Activated CD4-positive, alpha-beta T cell treated with anti-CD3 and anti-CD28 coated beads, Interleukin-2, amount 10 ng/mL, durations not matched to agents 7 days and 5 days (primary cell): ENCODE measurements around the gene UBL4A. TPM values are rescaled to one million over a fixed set of nuclear protein-coding genes. Genes with fewer than 3 reads are reported as not detected.
A peak's percentile ranks its signal among the peaks of the same experiment; 100 is the strongest.

Experiments
- CTCF ChIA-PET: fragments of 350-600 bp; sonication (Branson Sonifier 250); formaldehyde crosslinking; loops from one replicate; lab custom pipeline; 2021; ENCODE audit warnings: antibody characterized with exemption; lab: Charles Lee
- POLR2A ChIA-PET: fragments of 350-600 bp; sonication (Branson Sonifier 250); formaldehyde crosslinking; loops from one replicate; lab custom pipeline; 2021; ENCODE audit warnings: antibody characterized with exemption; lab: Charles Lee
- DNase-seq: peaks from one replicate; pipeline ENCODE4 v3.0.0-alpha.2; 2020
- H3K27ac Mint-ChIP-seq: one replicate; pipeline ENCODE4 v1.8.0; 2021; ENCODE audit warnings: mild to moderate bottlenecking, moderate library complexity, mixed read lengths
- H3K27me3 Mint-ChIP-seq: one replicate; pipeline ENCODE4 v1.8.0; 2021; ENCODE audit warnings: mixed read lengths
- H3K36me3 Mint-ChIP-seq: one replicate; pipeline ENCODE4 v1.8.0; 2021; ENCODE audit warnings: low read depth, mixed read lengths
- H3K4me1 Mint-ChIP-seq: one replicate; pipeline ENCODE4 v1.8.0; 2021; ENCODE audit warnings: mixed read lengths
- H3K4me3 Mint-ChIP-seq: one replicate; pipeline ENCODE4 v1.8.0; 2021; ENCODE audit warnings: mild to moderate bottlenecking, moderate library complexity, mixed read lengths
- H3K9me3 Mint-ChIP-seq: one replicate; pipeline ENCODE4 v1.8.0; 2021; ENCODE audit warnings: mixed read lengths
- total RNA-seq, 2 experiments: library from RNA; stranded (reverse); gene quantifications; one replicate each; pipeline ENCODE4 v1.2.3, GENCODE V29; 2021

Gene UBL4A
- total RNA-seq, 2 experiments from 2014 or later, result 46.4 to 47.3 TPM

GRCh38 chrX:154486052-154486395 lies 391 bp downstream of the UBL4A start:
- peaks cover 9% of the 10 kb centered on the region for H3K36me3 Mint-ChIP-seq
- ChIA-PET CTCF (interaction anchor here (1.3 kb wide), 1 partner anchor 20 kb away, joined by 3 read pairs; no protein-coding TSS in a partner anchor), POLR2A (no interaction called here)
- peak overlapping the region; percentile 67 for H3K4me3 Mint-ChIP-seq
- H3K4me1 Mint-ChIP-seq, result peaks cover 44% of the 10 kb centered on the region
- no peaks in the 10 kb centered on the region for H3K27me3 Mint-ChIP-seq
- no peaks in the 10 kb centered on the region for H3K9me3 Mint-ChIP-seq
- no peak overlapping the region for H3K27ac Mint-ChIP-seq
- DNase-seq, result peak; percentile 26

- peak overlapping the region; percentile 67 for H3K4me3 Mint-ChIP-seq
Measured at GRCh38 chrX:154485150-154486051, 1.0 kb downstream of the UBL4A start.

GRCh38 chrX:154484255-154485149 lies 1.9 kb downstream of the UBL4A start:
- ChIA-PET CTCF (interaction anchor here (0.8 to 1.5 kb wide), 2 partner anchors 19 to 26 kb away, joined by 3 to 4 read pairs; no protein-coding TSS in a partner anchor), POLR2A (interaction anchor here (0.6 kb wide), 1 partner anchor 37 kb away, joined by 3 read pairs; no protein-coding TSS in a partner anchor)
- no peaks in the 10 kb centered on the region for H3K9me3 Mint-ChIP-seq
- H3K27ac Mint-ChIP-seq, result peak overlapping the region; percentile 9
- peaks cover 41% of the 10 kb centered on the region for H3K4me1 Mint-ChIP-seq
- no peak for DNase-seq
- H3K36me3 Mint-ChIP-seq, result peaks cover 9% of the 10 kb centered on the region
- no peaks in the 10 kb centered on the region for H3K27me3 Mint-ChIP-seq
- H3K4me3 Mint-ChIP-seq, result peak overlapping the region; percentile 67

More at GRCh38 chrX:154485150-154486051, 1.0 kb downstream of the UBL4A start:
- CTCF ChIA-PET, result interaction anchor here (0.8 to 1.5 kb wide), 2 partner anchors 20 to 26 kb away, joined by 3 to 4 read pairs; no protein-coding TSS in a partner anchor
- Mint-ChIP-seq H3K36me3 (peaks cover 9% of the 10 kb centered on the region), H3K27me3 (no peaks in the 10 kb centered on the region), H3K4me1 (peaks cover 43% of the 10 kb centered on the region), H3K9me3 (no peaks in the 10 kb centered on the region), H3K27ac (peak overlapping the region; percentile 76)
- no peak for DNase-seq
- POLR2A ChIA-PET, result interaction anchor here (0.6 kb wide), 1 partner anchor 38 kb away, joined by 3 read pairs; no protein-coding TSS in a partner anchor

DNA sequence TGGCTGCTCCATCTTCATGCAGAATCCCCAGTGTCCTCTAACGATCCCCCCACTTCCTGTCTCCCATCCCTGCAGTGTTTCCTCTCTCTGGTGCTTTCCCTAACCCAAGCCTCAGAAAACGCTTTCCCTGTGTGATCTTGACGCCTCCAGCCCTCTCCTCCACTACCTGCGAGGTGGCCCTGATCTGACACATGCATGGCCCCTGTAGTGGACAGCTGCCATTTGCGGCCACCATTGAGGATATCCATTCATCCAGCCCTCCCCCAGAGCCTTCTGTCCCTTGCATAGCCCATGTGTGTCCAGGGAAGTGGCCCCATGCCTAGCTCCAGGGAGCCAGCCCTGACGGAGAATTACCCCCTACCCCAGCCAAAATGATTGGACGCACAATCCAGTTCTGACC lies 3.1 kb downstream of the UBL4A start:
- Mint-ChIP-seq H3K36me3 (peaks cover 9% of the 10 kb centered on the region), H3K4me1 (peaks cover 36% of the 10 kb centered on the region), H3K27me3 (no peaks in the 10 kb centered on the region), H3K9me3 (no peaks in the 10 kb centered on the region), H3K4me3 (no peak overlapping the region), H3K27ac (no peak overlapping the region)
- POLR2A ChIA-PET, result no interaction called here
- CTCF ChIA-PET, result interaction anchor here (0.9 kb wide), 1 partner anchor 66 kb away, joined by 3 read pairs; no protein-coding TSS in a partner anchor
- no peak for DNase-seq

- no peak overlapping the region for H3K27ac Mint-ChIP-seq
- H3K36me3 Mint-ChIP-seq, result peaks cover 8% of the 10 kb centered on the region
- ChIA-PET POLR2A (no interaction called here), CTCF (no interaction called here)
- H3K4me3 Mint-ChIP-seq, result no peak overlapping the region
- no peak for DNase-seq
- no peaks in the 10 kb centered on the region for H3K27me3 Mint-ChIP-seq
- no peaks in the 10 kb centered on the region for H3K9me3 Mint-ChIP-seq
- peaks cover 34% of the 10 kb centered on the region for H3K4me1 Mint-ChIP-seq
Measured at GRCh38 chrX:154482786-154483185, 3.6 kb downstream of the UBL4A start.

- Mint-ChIP-seq H3K4me3 (no peak overlapping the region), H3K4me1 (peaks cover 33% of the 10 kb centered on the region), H3K27ac (no peak overlapping the region), H3K27me3 (no peaks in the 10 kb centered on the region), H3K9me3 (no peaks in the 10 kb centered on the region), H3K36me3 (peaks cover 8% of the 10 kb centered on the region)
- ChIA-PET POLR2A (no interaction called here), CTCF (no interaction called here)
- DNase-seq, result no peak
Measured at GRCh38 chrX:154481911-154482601, 4.4 kb downstream of the UBL4A start.

GRCh38 chrX:154481195-154481594 lies 5.2 kb downstream of the UBL4A start:
- H3K4me3 Mint-ChIP-seq, result no peak overlapping the region
- H3K36me3 Mint-ChIP-seq, result peaks cover 8% of the 10 kb centered on the region
- POLR2A ChIA-PET, result interaction anchor here (0.6 kb wide), 1 partner anchor 9 kb away, joined by 3 read pairs; no protein-coding TSS in a partner anchor
- H3K9me3 Mint-ChIP-seq, result no peaks in the 10 kb centered on the region
- peaks cover 39% of the 10 kb centered on the region for H3K4me1 Mint-ChIP-seq
- H3K27me3 Mint-ChIP-seq, result no peaks in the 10 kb centered on the region
- no peak overlapping the region for H3K27ac Mint-ChIP-seq
- CTCF ChIA-PET, result interaction anchor here (1.0 to 2.1 kb wide), 2 partner anchors 9 to 19 kb away, joined by 4 to 5 read pairs; partner anchors contain the start of gene SLC10A3
- no peak for DNase-seq

DNA sequence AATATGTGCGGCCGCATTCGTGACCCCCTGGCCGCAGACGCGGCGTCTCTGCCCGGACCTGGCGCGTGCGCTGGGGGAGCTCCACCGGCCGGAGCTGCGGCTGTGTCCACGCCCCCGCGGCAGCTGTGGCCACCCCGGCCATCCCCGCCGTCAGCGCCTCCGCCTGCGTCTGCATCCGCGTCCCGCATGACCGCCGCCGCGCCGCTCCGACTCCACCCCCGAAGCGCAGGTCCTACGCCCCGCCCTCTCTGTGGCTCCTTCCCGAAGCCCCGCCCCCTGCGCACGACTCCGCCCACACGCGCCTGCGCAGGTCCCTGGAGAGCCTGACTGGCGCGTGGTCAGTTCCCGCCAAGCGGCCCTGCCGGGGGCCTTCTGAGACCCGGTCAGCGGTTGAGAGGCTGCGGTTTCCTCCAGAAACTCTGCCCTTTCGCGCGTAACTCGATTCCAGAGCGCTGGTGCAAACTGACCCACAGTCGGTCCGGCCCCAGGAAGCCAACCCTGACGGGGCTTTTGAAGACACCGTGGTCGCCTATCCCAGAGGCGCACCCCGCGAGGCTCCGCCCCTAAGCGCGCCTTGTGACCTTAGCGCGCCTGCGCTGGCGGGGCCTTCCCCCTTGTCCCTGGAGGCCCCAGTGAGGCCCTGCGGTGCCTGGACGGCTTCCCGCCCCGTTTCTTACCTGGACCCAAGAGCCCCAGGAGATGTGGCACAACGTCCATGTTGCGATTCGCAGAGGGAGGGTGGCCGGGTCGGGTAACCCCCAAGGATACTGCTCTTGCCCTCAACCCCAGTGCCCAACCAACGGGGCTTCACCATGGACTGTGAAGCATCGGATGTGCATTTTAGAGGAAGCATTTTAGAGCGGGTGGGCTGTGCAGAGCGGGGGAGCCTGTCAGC lies 7.4 kb downstream of the UBL4A start, which contains the start of gene LAGE3:
Gene LAGE3, minus strand, starts transcription at position 554 of the 895 bp plus-strand sequence. Its CDS starts 366 bp downstream, at position 188.
- Mint-ChIP-seq H3K4me1 (peaks cover 31% of the 10 kb centered on the region), H3K4me3 (peak within 1 kb of the TSS; percentile 81), H3K9me3 (no peaks in the 10 kb centered on the region), H3K27me3 (no peaks in the 10 kb centered on the region), H3K36me3 (peaks cover 10% of the 10 kb centered on the region), H3K27ac (peak within 1 kb of the TSS; percentile 94)
- POLR2A ChIA-PET, result no interaction called here
- peak; percentile 92 for DNase-seq
- CTCF ChIA-PET, result interaction anchor here (2.1 kb wide), 1 partner anchor 11 kb away, joined by 5 read pairs; the partner anchor contains the start of gene SLC10A3

- no peaks in the 10 kb centered on the region for H3K9me3 Mint-ChIP-seq
- DNase-seq, result no peak
- H3K27me3 Mint-ChIP-seq, result no peaks in the 10 kb centered on the region
- peaks cover 25% of the 10 kb centered on the region for H3K4me1 Mint-ChIP-seq
- CTCF ChIA-PET, result interaction anchor here (1.5 kb wide), 1 partner anchor 11 kb away, joined by 3 read pairs; no protein-coding TSS in a partner anchor
- H3K27ac Mint-ChIP-seq, result peak overlapping the region; percentile 86
- H3K4me3 Mint-ChIP-seq, result peak overlapping the region; percentile 81
- POLR2A ChIA-PET, result no interaction called here
- peaks cover 2% of the 10 kb centered on the region for H3K36me3 Mint-ChIP-seq
Measured at GRCh38 chrX:154477891-154478477, 8.4 kb downstream of the UBL4A start.

DNA sequence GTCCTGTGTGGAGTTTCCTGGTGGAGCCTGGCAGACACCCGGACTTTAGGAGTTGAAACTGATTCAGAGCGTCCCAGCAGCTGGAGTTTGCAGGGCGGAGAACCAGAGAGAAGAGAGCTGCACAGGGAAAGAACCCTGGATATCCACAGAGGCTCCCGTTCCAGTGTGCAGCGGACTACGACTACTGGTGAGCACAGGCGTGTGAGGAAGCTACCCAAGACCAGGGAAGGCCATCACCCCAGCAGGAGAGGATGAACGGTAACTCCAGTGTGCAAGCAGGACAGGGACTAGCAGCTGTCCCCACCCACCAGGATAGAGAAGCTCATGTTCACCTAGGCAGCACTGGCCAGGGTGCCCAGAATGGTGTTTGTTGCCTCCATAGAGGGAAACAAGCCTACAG lies 9.6 kb downstream of the UBL4A start:
- H3K36me3 Mint-ChIP-seq, result peaks cover 2% of the 10 kb centered on the region
- peak overlapping the region; percentile 9 for H3K27ac Mint-ChIP-seq
- CTCF ChIA-PET, result interaction anchor here (0.6 to 1.5 kb wide), 3 partner anchors 12 to 75 kb away, joined by 3 to 6 read pairs (median 4); no protein-coding TSS in a partner anchor
- POLR2A ChIA-PET, result no interaction called here
- DNase-seq, result no peak
- H3K9me3 Mint-ChIP-seq, result no peaks in the 10 kb centered on the region
- H3K4me1 Mint-ChIP-seq, result peaks cover 25% of the 10 kb centered on the region
- no peak overlapping the region for H3K4me3 Mint-ChIP-seq
- no peaks in the 10 kb centered on the region for H3K27me3 Mint-ChIP-seq

GRCh38 chrX:154473683-154474082 lies 12.7 kb downstream of the UBL4A start:
- H3K9me3 Mint-ChIP-seq, result no peaks in the 10 kb centered on the region
- H3K4me1 Mint-ChIP-seq, result peaks cover 20% of the 10 kb centered on the region
- H3K4me3 Mint-ChIP-seq, result no peak overlapping the region
- POLR2A ChIA-PET, result no interaction called here
- CTCF ChIA-PET, result interaction anchor here (0.6 kb wide), 3 partner anchors 43 to 79 kb away, joined by 3 to 8 read pairs (median 3); no protein-coding TSS in a partner anchor
- no peak for DNase-seq
- H3K27ac Mint-ChIP-seq, result no peak overlapping the region
- peaks cover 2% of the 10 kb centered on the region for H3K36me3 Mint-ChIP-seq
- no peaks in the 10 kb centered on the region for H3K27me3 Mint-ChIP-seq
